GM21529 (cell line): ENCODE data around the gene ADRA1B.

Source experiments
- ATAC-seq: cut with Tn5 transposase; IDR thresholded peaks from one replicate; pipeline ENCODE4 v1.9.1; 2021; ENCODE audit not compliant: unreplicated experiment

The ADRA1B gene

DNA sequence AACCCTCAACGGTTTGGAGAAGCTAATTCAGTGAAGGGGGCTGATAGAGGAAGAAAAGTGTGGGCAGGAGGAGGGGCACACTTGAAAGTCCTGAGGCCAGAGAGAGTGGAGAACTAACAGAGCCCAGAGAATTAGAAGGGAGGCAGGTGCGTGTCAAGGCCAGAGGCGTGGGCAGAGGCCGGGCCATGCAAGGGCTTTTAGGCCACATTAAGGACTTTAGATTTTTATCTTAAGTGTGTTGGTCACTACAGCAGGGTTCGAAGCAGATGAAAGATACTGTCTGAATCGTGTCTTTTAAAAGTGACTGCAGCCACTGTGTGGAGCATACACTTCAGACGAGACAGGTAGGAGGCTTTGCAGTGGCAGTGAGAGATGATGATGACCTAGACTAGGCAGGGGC is 6.7 kb downstream of the ADRA1B start:
- no peak for ATAC-seq

DNA sequence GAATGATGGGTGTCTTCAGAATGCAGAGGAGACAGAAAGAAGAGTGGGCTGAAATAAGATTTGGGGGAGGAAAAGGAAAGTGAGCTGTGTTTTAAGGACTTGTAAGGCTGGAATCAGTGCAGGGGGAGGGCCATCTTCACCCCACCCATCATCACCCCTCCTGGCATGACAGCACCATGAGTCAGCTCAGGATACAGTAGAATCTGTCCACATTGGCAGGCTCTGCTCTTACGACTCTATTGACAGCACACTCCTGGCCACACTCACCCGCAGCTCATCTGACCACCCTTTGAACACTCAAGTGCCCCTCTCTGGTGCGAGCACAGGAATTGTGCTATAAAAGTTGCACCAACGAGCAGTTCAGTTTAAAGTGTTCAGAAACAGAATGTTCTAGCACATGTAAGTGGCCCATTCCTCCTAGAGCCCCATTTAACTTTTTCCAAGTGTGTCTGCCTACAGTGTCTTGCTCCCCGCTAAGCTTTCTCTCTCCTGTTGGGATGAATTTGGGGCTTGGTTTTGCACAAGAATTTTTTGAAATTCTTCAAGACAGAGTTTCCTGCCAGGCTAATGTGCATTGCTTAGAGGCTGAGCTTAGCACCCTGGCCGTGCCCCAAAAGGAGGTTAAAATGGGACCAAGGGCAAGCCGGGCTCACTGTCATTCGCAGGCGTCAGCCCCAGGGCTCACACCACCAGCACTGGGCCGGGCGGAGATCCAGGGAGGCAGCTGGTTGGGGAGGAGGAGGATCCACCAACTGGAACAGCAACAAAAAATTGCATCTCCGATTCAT is 12.0 kb downstream of the ADRA1B start:
- ATAC-seq, result no peak

DNA sequence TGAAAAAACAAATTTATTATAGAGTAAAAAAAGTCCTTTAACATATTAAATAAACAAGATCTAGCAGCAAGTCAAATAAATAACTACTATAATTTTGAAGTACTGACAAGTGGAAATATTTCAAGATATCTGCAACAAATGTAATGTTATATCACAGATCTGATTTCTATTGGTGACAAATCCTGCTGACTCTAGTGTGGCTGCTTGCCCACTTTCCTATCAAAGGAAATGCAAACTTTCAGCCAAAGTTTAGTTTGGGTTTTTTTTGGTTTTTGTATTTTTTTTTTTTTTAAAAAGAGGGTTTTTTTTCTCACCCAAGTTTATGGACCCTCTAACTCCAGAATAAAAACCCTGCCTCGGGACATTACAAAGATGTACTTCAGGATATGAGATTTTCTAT is 12.9 kb downstream of the ADRA1B start:
- ATAC-seq, result no peak

DNA sequence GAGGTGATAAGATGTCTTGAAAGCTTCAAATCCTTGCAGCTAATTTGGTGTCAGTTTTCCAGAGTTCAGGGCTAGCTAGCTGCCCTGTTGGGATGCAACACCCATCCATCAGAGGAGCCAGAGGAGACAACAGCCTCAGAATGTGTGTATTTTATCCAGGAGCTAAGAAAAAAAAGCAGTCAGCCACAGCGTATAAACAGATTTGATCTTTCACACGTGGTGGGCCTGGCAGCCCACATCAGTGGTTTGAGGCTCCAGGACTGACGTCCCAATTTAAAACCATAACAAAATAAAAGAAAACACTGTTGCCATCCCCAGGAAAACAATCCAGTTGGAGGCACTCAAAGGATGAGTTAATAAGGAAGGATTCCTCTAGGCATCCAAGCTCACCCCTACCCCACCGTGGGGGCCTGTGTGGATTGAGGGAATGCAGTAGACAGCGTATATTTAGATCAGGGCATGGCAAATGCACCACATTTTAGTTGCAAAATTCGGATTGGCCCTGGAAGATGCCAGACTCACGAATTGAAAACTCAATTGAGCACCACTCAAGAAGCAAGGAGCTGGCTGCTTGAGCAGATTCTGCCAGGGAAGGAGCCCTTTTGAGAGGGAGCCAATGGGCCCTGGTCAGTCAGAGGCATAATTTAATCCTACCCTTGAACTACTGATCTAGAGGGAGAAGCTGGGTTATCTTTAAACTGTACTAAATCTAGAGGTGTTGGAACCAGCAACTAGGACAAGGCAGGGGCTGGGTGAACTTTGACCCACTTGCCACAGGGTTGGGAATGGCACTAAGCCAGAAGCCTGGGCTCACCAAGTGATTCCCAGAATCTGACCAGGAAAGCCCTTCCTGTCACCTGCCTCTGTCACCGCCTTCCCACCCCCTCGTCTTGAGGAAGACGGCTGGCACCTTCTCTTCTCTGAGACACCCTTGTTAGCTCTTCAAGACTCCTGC is 17.5 kb downstream of the ADRA1B start:
- no peak for ATAC-seq

DNA sequence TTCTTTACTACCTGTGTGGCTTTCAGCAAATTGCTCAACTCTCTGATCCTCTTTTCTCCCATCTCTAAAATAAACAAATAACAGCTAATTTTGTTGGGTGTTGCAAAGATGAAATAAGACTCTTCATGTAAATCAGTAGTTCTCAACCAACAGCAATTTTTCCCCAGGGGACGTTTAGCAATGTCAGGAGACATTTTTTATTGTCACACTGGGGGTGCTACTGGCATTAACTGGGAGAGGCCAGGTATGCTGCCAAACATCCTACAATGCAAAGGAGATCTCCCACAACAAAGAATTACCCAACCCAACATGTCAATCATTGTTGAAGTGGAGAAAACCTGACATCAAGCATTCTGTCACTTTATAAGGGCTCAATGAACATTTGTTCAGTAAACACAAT is 19.7 kb downstream of the ADRA1B start:
- no peak for ATAC-seq

DNA sequence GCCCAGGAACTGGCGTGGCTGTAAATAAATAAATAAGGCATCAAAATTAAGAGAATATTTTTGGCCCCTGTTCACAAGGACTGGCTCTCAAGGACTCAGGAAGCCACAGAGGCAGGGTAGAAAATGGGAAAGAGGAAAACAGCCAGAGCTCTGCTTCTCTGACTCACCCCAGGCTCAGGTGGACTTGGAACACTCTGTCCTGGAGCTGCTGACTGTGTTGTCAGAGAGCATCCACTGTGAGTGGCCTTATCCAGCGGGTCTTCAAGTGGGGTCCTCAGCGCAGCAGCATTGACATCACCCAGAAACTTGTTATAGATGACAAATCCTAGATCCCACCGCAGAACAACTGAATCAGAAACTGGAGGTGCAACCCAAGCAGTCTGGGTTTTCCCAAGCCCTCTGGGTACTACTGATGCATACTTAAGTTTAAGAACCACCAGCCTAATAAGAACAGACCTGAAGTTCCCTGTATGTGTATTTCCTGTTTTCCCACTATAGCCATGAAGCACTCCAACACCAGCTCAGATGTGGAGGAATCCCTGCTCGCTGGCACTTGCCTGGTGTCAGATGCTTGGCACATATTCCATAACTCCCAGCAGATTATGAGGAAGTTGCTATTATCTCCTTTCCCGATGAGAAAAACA is 20.5 kb downstream of the ADRA1B start:
- no peak for ATAC-seq

DNA sequence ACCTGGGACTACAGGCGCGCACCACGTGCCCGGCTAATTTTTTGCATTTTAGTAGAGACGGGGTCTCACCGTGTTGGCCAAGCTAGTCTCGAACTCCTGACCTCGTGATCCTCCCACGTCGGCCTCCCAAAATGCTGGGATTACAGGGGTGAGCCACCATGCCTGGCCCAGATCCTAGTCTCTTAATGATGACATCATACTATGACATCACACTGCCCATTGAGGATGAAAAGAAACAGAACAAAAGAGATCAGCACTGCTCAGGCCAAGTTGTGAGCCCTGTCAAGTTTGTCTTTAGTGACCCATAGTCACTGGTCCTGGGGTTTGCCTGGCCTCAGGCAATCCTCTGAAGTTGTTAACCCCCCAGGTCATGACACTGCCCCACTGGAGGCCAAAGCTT is 21.3 kb downstream of the ADRA1B start:
- no peak for ATAC-seq

DNA sequence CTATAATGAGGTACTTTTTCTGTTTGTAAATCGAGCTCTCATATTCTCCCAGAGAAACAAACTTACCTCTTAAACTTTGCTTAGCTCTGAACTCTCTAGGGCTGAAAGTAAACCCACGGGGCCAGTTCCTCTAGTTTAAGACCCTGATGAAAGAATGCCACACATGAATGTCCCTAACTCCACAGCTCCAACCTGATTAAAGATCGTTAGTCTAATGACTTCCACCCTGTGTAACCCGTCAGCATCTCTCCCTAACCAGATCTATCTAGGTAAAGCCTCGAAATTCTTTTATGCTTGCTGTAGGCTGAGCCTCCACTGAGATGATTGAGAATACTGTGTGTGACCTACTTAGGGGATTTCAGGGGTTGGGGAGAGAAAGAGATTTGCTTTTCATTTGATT is 27.0 kb downstream of the ADRA1B start:
- no peak for ATAC-seq

DNA sequence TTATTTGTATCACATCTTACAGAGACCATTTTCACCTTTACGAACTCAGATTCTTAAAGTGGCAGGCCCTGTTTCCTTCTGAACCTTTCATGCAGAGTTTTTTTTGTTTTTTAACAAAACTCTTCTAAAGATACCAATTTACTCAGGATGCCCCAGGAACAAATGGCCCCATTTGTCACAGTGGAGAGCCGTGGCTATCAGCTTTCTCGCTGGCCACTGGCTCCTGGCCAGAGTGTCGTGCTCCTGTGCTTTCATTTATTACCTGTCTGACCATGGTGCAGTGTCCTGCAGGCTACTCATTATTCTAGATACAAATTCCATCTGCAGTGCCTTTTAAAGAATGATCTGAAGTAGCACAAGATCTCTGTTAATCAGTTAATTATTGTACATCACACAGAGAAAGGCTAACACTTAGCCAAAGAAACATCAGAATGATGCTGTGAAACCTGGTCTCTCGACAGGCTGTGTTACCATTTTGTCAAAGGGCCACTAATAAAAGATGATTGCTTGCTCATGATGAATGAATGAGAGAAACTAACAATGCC is 27.8 kb downstream of the ADRA1B start:
- no peak for ATAC-seq

DNA sequence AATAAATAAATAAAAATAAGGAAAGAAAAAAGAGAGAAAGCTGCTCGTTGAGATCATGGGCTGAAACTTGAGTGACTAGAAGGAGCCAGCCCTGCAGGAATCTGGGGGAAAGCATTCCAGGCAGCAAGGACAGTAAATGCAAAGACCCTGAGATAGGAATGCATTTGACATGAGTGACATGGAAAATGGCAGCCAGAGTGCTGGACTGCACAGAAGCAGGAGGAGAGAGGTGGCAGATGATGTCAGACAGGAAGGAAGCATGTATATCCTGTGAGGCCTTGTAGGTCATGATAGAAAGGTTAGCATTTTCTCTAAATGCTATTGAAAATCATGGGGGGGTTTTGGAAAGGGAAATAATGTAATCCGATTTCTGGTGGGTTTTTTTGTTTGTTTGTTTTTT is 29.1 kb downstream of the ADRA1B start:
- no peak for ATAC-seq

DNA sequence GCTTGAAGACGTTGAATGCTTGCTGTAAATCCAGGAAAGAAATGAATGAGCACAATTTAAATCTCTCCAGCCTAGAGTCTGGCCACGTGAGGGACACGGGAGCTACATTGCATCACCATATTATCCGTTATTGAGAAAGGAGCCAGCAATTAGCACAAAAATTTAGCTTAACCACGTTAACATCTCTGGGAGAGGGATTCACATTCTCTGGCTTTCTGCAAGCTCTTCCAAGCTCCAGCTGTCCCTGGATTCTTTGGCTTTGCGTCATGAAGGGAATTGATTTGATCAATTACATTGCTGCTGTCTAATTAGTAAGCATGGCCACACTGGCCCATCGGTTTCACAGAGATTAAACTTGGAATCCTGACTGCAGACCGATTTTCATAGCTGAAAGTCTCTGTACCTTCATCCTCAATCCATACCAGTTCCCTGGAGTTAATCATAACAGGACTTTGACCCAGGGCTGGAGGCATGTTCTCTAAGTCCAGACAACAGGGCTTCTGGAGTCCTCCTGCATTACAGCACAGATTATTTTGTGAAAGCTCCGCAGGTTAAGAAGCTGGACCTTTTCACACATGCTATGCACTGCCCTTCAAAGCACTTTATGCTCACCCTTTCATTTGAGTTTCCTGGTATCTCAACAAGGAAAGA is 31.6 kb downstream of the ADRA1B start:
- ATAC-seq, result no peak

DNA sequence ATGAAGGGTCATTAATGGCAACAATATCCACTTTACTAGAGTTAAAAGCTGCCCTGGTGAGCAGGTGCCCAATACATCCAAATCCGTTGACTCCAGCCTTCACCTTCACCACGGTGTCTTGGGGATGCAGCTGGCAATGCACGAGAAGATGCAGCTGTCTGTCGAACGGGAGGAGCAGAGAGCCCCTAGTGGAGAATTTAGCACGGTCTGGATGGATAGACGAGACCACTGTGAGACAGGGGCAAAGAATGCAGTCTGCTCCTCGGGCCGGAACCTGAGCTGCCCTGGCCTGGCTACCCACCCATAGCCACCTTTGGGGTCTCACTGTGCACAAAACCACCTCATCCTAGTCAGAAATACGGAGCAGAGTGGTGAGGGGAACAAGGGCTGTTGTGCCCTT is 35.1 kb downstream of the ADRA1B start:
- ATAC-seq, result no peak

DNA sequence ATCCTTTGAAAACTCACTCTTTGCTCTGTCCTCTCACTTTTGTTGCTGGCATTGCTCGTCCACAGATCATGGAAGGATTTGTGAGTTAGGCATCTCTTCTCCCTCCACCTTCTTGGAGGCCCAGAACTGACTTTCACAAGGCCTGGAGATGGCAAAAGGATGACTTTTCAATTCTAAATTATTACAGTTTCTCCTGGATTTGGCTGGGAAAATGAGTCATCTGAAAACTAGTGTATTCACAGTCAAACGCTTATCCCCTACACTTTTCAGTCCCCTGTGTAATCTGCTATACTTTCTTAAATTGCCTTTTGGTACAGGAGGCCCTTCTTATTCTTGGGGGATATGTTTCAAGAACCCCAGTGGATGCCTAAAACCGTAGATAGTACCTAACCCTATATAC is 35.6 kb downstream of the ADRA1B start:
- ATAC-seq, result no peak

DNA sequence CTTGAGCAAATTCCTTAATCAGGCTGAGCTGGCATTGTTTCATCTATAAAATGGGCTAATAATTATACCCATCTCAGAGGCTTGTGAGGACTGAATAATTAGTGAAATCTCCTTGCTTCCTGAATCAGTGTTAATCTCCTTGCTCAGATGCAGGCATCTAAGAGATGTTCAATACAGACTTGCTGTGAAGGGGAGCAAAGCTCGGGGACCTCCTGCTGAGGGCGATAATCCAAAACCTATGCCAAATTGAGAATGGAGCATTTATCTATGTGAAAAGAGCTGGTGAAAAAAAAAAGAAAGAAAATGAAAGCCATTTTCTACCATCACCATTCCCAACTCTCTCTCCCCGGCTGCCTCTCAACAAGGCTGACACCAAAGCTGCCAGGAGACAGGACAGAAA is 37.3 kb downstream of the ADRA1B start:
- no peak for ATAC-seq

DNA sequence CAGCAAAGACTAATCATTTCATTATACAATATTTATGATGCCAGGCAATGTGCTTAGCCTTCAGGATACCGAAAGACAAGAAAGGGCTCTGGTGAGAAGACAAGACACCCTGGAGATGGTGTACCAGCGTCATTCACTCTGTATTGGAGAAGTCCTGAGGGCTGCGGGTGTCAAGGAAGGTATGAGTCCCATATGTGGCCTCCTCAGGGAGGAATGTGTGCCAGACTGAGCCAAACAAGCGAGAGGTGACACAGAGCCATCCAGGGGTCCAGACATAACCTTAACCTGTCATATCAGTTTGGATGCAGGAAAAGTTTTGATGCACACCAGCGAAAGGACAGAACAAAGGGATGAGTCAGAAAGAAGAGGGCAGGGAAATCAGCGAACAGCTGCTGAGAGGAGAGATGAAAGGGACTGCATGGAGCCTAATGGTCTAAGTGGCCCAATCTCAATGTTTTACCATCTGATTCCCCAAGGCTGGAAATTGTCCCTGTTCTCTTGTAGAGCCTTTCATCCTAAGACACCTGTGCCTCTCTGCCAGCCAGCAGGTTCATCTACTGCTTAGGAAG is 38.9 kb downstream of the ADRA1B start:
- ATAC-seq, result no peak

DNA sequence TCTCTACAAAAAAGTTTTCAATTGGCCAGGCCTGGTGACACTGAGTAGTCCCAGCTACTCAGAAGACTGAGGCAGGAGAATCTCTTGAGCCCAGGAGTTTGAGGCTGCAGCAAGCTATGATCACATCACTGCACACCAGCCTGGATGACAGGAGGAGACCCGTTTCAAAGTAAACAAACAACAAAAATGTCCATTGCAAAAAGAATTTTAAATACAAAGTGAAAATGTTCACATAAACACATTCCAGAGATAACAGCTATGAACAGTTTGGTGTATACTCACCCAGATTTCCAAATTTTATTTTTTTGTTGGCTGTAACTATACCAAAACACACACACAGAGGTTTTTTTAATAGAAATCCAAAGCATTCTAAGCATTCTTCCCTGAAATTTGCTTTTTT is 39.8 kb downstream of the ADRA1B start:
- ATAC-seq, result no peak

DNA sequence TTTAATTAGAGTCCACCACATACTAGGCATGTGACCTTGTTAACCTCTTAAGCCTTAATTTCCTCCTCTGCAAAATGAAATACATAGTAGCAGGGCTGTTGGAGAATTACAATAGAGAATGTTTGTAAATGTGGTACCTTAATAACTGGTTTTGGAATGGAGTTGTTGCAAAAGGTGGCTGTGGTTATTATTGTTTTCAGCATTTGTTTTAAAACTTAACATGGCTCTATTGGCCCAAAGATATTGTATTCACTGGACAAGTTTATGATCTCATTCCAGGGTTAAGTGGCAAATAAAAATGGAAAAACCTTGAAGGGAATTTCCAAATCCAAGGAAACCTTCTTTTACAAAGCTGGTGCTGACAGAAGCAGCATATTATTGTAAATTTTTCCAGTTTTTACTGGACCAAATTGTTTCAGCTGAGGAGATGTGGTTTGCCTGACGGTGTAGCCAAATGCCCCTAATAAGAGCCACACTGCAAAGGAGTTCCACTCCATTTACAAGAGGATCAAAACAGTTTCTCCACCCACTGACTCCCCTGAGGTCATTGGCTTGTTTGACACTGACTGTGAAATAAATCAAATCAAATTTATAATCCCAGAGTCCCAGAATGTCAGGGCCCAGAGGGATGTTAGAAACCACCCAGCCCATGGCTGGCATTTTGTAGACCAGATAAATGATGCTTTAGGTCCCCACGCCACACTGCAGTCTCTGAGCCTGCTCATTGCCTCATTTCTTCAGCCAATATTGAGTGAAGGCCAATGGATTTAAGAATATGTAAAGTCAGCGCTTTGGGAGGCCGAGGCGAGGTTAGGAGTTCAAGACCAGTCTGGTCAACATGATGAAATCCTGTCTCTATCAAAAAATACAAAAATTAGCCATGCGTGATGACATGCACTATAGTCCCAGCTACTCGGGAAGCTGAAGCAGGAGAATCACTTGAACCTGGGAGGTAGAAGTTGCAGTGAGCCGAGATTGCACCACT is 45.2 kb downstream of the ADRA1B start:
- no peak for ATAC-seq

DNA sequence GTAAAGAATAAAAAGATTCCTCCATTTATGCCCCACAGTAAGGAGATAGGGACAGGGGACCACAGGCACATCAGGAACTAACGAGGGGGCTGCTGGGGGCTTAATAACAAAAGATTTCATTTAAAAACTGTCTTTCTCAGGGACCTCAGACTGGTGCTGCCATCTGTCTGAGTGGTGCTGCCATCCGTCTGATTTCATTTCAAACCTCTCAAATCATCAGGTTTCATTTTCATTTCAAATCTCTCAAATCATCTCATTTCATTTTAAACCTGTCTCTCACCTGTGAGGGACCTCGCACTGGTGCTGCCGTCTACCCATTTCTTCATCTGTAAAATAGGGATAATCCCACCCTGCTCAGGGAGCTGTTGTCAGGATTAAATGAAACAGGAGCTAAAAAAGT is 45.9 kb downstream of the ADRA1B start:
- ATAC-seq, result no peak

DNA sequence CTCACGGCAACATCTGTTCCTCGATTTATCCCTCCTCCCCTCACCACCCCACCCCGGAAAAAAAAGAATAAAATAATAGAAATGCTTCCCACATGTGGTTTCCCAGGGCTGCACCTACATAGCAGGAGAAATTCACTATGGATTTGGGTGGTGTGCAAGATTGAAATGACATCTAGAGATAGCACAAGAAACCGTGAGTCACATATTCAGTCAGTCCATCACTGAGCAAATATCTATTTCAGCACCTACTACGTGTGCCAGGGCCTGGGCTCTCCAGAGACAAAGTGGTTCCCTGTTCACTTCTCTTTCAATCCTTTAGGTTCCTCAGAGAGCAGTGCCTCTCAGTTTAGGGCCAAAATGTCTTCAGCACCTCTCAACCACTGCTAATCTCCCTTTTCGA is 47.7 kb downstream of the ADRA1B start:
- ATAC-seq, result no peak
